GM21786 (cell line): Measurements from ENCODE around the gene FNDC1.
A peak's percentile ranks its signal among the peaks of the same experiment; 100 is the strongest.

Experiments
- ATAC-seq: cut with Tn5 transposase; IDR thresholded peaks from one replicate; pipeline ENCODE4 v1.9.1; 2021; ENCODE audit not compliant: unreplicated experiment

FNDC1 gene

GRCh38 chr6:159203304-159204005 lies 34.3 kb downstream of the FNDC1 start:
- no peak for ATAC-seq

GRCh38 chr6:159204605-159205004 lies 35.4 kb downstream of the FNDC1 start:
- ATAC-seq, result no peak

GRCh38 chr6:159212028-159212427 lies 42.8 kb downstream of the FNDC1 start:
- no peak for ATAC-seq

GRCh38 chr6:159212525-159213280 lies 43.5 kb downstream of the FNDC1 start:
- ATAC-seq, result no peak

GRCh38 chr6:159213405-159213804 lies 44.2 kb downstream of the FNDC1 start:
- no peak for ATAC-seq

GRCh38 chr6:159214281-159214680 lies 45.1 kb downstream of the FNDC1 start:
- no peak for ATAC-seq

- peak; percentile 56 for ATAC-seq
These were observed 48.5 kb downstream of the FNDC1 start for GRCh38 chr6:159217595-159218275.

GRCh38 chr6:159220093-159220492 lies 50.9 kb downstream of the FNDC1 start:
- no peak for ATAC-seq

- ATAC-seq, result no peak
These were observed 52.4 kb downstream of the FNDC1 start for GRCh38 chr6:159221486-159222170.

GRCh38 chr6:159224452-159224851 lies 55.3 kb downstream of the FNDC1 start:
- ATAC-seq, result no peak

- no peak for ATAC-seq
These were observed 60.5 kb downstream of the FNDC1 start for GRCh38 chr6:159229651-159230051.

GRCh38 chr6:159232106-159232645 lies 63.0 kb downstream of the FNDC1 start:
- ATAC-seq, result no peak

- ATAC-seq, result no peak
These were observed 63.6 kb downstream of the FNDC1 start for GRCh38 chr6:159232751-159233150.

- no peak for ATAC-seq
These were observed 64.3 kb downstream of the FNDC1 start for GRCh38 chr6:159233365-159234101.

GRCh38 chr6:159234102-159234553 lies 64.9 kb downstream of the FNDC1 start:
- no peak for ATAC-seq

GRCh38 chr6:159238920-159239558 lies 69.8 kb downstream of the FNDC1 start:
- no peak for ATAC-seq

GRCh38 chr6:159249128-159249527 lies 79.9 kb downstream of the FNDC1 start:
- no peak for ATAC-seq

- no peak for ATAC-seq
These were observed 80.6 kb downstream of the FNDC1 start for GRCh38 chr6:159249752-159250151.

GRCh38 chr6:159250633-159251032 lies 81.4 kb downstream of the FNDC1 start:
- no peak for ATAC-seq
